Fibroblast of the aortic adventitia (primary cell): ENCODE data around the gene B4GALT5. TPM values are rescaled to one million over a fixed set of nuclear protein-coding genes. Genes with fewer than 3 reads are reported as not detected.
"Not testable (repeated sequence)": the region's sequence is repeated elsewhere in the genome, so short reads cannot be mapped to it uniquely, and the experiment has no call there.

Source experiments
- DNase-seq: peaks from one replicate; pipeline ENCODE4 v3.0.0-alpha.2; 2010; ENCODE audit warnings: low read depth
- H3K4me3 ChIP-seq: 2 replicates; pipeline ENCODE4 v1.5.1; 2011; ENCODE audit warnings: low read depth, mild to moderate bottlenecking, control low read depth, low read length, moderate library complexity
- CTCF ChIP-seq: IDR thresholded peaks from 2 replicates; pipeline ENCODE4 v1.5.1; 2011; ENCODE audit warnings: mild to moderate bottlenecking, low read length, control low read depth, inconsistent platforms; ENCODE audit not compliant: insufficient read depth
- total RNA-seq: library from RNA; depleted of rRNA; stranded (reverse); fragments of >200 nt; gene quantifications from 2 replicates; pipeline ENCODE4 v1.2.3, GENCODE V29; 2012; ENCODE audit warnings: low replicate concordance

The B4GALT5 gene
- total RNA-seq, 1 donor, result 23.4 TPM

GRCh38 chr20:49737260-49737659, 23.6 kb upstream of the B4GALT5 start:
- no peak for TF ChIP-seq CTCF
- DNase-seq, result no peak
- H3K4me3 ChIP-seq, result no peak overlapping the region

GRCh38 chr20:49729780-49730179, 16.1 kb upstream of the B4GALT5 start:
- peak; percentile 82 for DNase-seq
- no peak overlapping the region for H3K4me3 ChIP-seq
- TF ChIP-seq CTCF, result no peak

- no peak for DNase-seq
- H3K4me3 ChIP-seq, result no peak overlapping the region
- no peak for TF ChIP-seq CTCF
Measured at GRCh38 chr20:49727894-49728885, 14.5 kb upstream of the B4GALT5 start.

GRCh38 chr20:49727478-49727877, 13.8 kb upstream of the B4GALT5 start:
- no peak overlapping the region for H3K4me3 ChIP-seq
- DNase-seq, result no peak
- no peak for TF ChIP-seq CTCF

- no peak for TF ChIP-seq CTCF
- no peak overlapping the region for H3K4me3 ChIP-seq
- DNase-seq, result no peak
Measured at GRCh38 chr20:49725694-49726093, 12.0 kb upstream of the B4GALT5 start.

GRCh38 chr20:49725224-49725606, 11.5 kb upstream of the B4GALT5 start:
- not testable (repeated sequence) for DNase-seq, H3K4me3 ChIP-seq

- TF ChIP-seq CTCF, result no peak
- DNase-seq, result peak; percentile 63
- H3K4me3 ChIP-seq, result no peak overlapping the region
Measured at GRCh38 chr20:49724408-49725223, 10.9 kb upstream of the B4GALT5 start.

- DNase-seq, H3K4me3 ChIP-seq: not testable (repeated sequence)
Measured at GRCh38 chr20:49723758-49724157, 10.1 kb upstream of the B4GALT5 start.

GRCh38 chr20:49721326-49721725, 7.6 kb upstream of the B4GALT5 start:
- not testable (repeated sequence) for DNase-seq, H3K4me3 ChIP-seq
